Measurements from ENCODE around the gene NDUFC1.

- TF ChIP-seq TEAD4 (IDR thresholded peaks at IDR 0.05; ENCODE audit: low read depth, low read length) (no peak), EP300 (IDR thresholded peaks at IDR 0.05; ENCODE audit: borderline replicate concordance in 1 of 2, low read depth in 2 of 2, low read length in 2 of 2) (no peak), EZH2 (IDR thresholded peaks at IDR 0.05; ENCODE audit: low read depth, low read length, severe bottlenecking) (no peak), NRF1 (IDR thresholded peaks at IDR 0.05; ENCODE audit: low read depth, low read length) (no peak), ATF3 (IDR thresholded peaks at IDR 0.05; ENCODE audit: insufficient read depth, low read depth, low read length) (no peak), MAX (IDR thresholded peaks at IDR 0.05) (no peak)
Measured at GRCh38 chr4:139324620-139325019, 22.3 kb upstream of the NDUFC1 start.
